ENCODE data around the gene CLPSL1. TPM values are rescaled to one million over a fixed set of nuclear protein-coding genes. Genes with fewer than 3 reads are reported as not detected.

Gene CLPSL1
- total RNA-seq, 6 experiments from 2014 or later = not detected

DNA sequence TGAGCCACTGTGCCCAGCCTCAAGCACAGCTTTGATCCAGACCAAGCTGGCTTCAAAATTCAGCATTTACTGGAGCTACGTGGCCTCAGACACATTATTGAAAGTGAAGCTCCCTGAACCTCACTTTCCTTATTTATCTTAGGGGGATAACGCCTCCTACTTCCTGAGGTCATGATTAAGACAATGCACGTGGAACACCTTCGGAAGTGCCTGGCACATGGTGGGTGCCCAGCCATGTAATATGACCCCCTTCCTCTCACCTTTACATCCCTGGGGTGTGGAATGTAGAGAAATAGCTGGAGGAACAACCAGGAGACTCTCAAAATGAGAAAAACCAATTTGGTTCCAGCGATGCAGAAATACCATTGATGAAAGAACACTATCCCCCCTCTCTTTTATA, 17.9 kb downstream of the CLPSL1 start:
- H3K4me1 Mint-ChIP-seq (ENCODE audit: low read depth) = no peaks in the 10 kb centered on the region

GRCh38 chr6:35801148-35801547, 20.3 kb downstream of the CLPSL1 start:
- no peak overlapping the region for H3K27ac Mint-ChIP-seq
- no peak for DNase-seq
- no peak overlapping the region for H3K4me3 Mint-ChIP-seq
- peaks cover 18% of the 10 kb centered on the region for H3K27me3 Mint-ChIP-seq (ENCODE audit: insufficient read depth)
- H3K36me3 Mint-ChIP-seq (ENCODE audit: low read depth) = no peaks in the 10 kb centered on the region
- no peaks in the 10 kb centered on the region for H3K9me3 Mint-ChIP-seq
- H3K4me1 Mint-ChIP-seq (ENCODE audit: low read depth) = no peaks in the 10 kb centered on the region
- no peak for TF ChIP-seq CTCF (IDR thresholded peaks at IDR 0.05)

More for the DNA sequence above, 17.9 kb downstream of the CLPSL1 start:
- Mint-ChIP-seq H3K9me3 (no peaks in the 10 kb centered on the region), H3K27me3 (ENCODE audit: insufficient read depth) (peaks cover 33% of the 10 kb centered on the region), H3K27ac (no peak overlapping the region), H3K4me3 (no peak overlapping the region), H3K36me3 (ENCODE audit: low read depth) (no peaks in the 10 kb centered on the region)
- no peak for DNase-seq
- TF ChIP-seq CTCF (IDR thresholded peaks at IDR 0.05) = no peak

- TF ChIP-seq CTCF (IDR thresholded peaks at IDR 0.05) = no peak
- no peaks in the 10 kb centered on the region for H3K4me1 Mint-ChIP-seq (ENCODE audit: low read depth)
- H3K36me3 Mint-ChIP-seq (ENCODE audit: low read depth) = no peaks in the 10 kb centered on the region
- no peaks in the 10 kb centered on the region for H3K9me3 Mint-ChIP-seq
- no peak for DNase-seq
- peaks cover 13% of the 10 kb centered on the region for H3K27me3 Mint-ChIP-seq (ENCODE audit: insufficient read depth)
- no peak within 1 kb of the TSS for H3K4me3 Mint-ChIP-seq
- H3K27ac Mint-ChIP-seq = no peak within 1 kb of the TSS
These were observed 24.3 kb downstream of the CLPSL1 start, which contains the start of gene LHFPL5 for GRCh38 chr6:35804996-35805736. TSS of gene LHFPL5 (plus strand) at chr6:35805352. CDS start at chr6:35805671, 319 bp downstream.

- TF ChIP-seq CTCF (IDR thresholded peaks at IDR 0.05) = no peak
- Mint-ChIP-seq H3K4me1 (ENCODE audit: low read depth) (peaks cover 10% of the 10 kb centered on the region), H3K9me3 (no peaks in the 10 kb centered on the region), H3K36me3 (ENCODE audit: low read depth) (no peaks in the 10 kb centered on the region), H3K4me3 (no peak overlapping the region), H3K27ac (no peak overlapping the region), H3K27me3 (ENCODE audit: insufficient read depth) (peaks cover 16% of the 10 kb centered on the region)
- DNase-seq = no peak
These were observed 27.9 kb downstream of the CLPSL1 start for GRCh38 chr6:35808688-35809087.

GRCh38 chr6:35809809-35810208, 29.0 kb downstream of the CLPSL1 start:
- no peak for DNase-seq
- H3K27ac Mint-ChIP-seq = no peak overlapping the region
- H3K9me3 Mint-ChIP-seq = no peaks in the 10 kb centered on the region
- peaks cover 17% of the 10 kb centered on the region for H3K27me3 Mint-ChIP-seq (ENCODE audit: insufficient read depth)
- H3K4me1 Mint-ChIP-seq (ENCODE audit: low read depth) = peaks cover 10% of the 10 kb centered on the region
- no peak for TF ChIP-seq CTCF (IDR thresholded peaks at IDR 0.05)
- no peaks in the 10 kb centered on the region for H3K36me3 Mint-ChIP-seq (ENCODE audit: low read depth)
- H3K4me3 Mint-ChIP-seq = no peak overlapping the region
